ENCODE results near the gene PROKR1. TPM values are rescaled to one million over a fixed set of nuclear protein-coding genes. Genes with fewer than 3 reads are reported as not detected.
"Not testable (repeated sequence)": the region's sequence is repeated elsewhere in the genome, so short reads cannot be mapped to it uniquely, and the experiment has no call there.

PROKR1 gene
- total and polyA plus RNA-seq, 2 donors, result 0.06 to 0.69 TPM

GRCh38 chr2:68667371-68667770 lies 24.0 kb downstream of the PROKR1 start:
- Histone ChIP-seq H3K4me1 (ENCODE audit: insufficient read depth) (no peaks in the 10 kb centered on the region), H3K27ac (ENCODE audit: low read depth) (no peak overlapping the region), H3K4me3 (ENCODE audit: low read depth, low read length) (no peak overlapping the region), H3K36me3 (ENCODE audit: insufficient read depth) (no peaks in the 10 kb centered on the region)
- 96% methylated on average over 2 of the region's 2 CpGs for WGBS
- DNase-seq (ENCODE audit: extremely low spot score), result no peak

DNA sequence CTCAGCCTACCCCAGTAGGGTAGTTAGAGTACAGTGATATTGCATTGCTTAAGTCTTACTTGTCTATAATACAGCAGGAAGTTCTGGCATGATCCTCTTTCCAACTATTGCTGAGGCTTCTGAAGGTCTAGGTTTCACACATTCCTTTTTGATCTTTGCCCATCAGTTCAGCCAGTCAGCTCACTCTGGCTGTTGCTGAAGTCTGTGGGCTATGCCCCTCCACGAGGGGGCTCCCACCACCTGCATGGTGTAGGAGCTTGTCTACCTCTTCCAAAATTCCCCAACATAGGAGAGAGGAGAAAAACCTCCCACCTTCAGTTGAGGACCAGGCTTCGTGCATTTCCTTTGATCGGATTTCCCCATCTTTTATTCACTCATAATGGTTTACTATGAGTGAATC lies 26.3 kb downstream of the PROKR1 start:
- no peak overlapping the region for H3K27ac ChIP-seq (ENCODE audit: low read depth)
- H3K4me3 ChIP-seq (ENCODE audit: low read depth, low read length), result no peak overlapping the region
- WGBS, result 89% methylated on average over 3 of the region's 3 CpGs
- no peak for DNase-seq (ENCODE audit: extremely low spot score)
- H3K4me1 ChIP-seq (ENCODE audit: insufficient read depth), result no peaks in the 10 kb centered on the region
- no peaks in the 10 kb centered on the region for H3K36me3 ChIP-seq (ENCODE audit: insufficient read depth)

GRCh38 chr2:68671961-68672360 lies 28.6 kb downstream of the PROKR1 start:
- H3K36me3 ChIP-seq (ENCODE audit: insufficient read depth), result no peaks in the 10 kb centered on the region
- no peak overlapping the region for H3K27ac ChIP-seq (ENCODE audit: low read depth)
- H3K4me3 ChIP-seq (ENCODE audit: low read depth, low read length), result no peak overlapping the region
- 93% methylated on average over 4 of the region's 4 CpGs for WGBS
- no peak for DNase-seq (ENCODE audit: extremely low spot score)
- no peaks in the 10 kb centered on the region for H3K4me1 ChIP-seq (ENCODE audit: insufficient read depth)

- Histone ChIP-seq H3K36me3 (ENCODE audit: insufficient read depth) (no peaks in the 10 kb centered on the region), H3K4me3 (ENCODE audit: low read depth, low read length) (no peak overlapping the region), H3K27ac (ENCODE audit: low read depth) (no peak overlapping the region), H3K4me1 (ENCODE audit: insufficient read depth) (no peaks in the 10 kb centered on the region)
- WGBS, result 69% methylated on average over 3 of the region's 3 CpGs
- no peak for DNase-seq (ENCODE audit: extremely low spot score)
These were observed 30.3 kb downstream of the PROKR1 start for GRCh38 chr2:68673631-68674030.

GRCh38 chr2:68675470-68675869 lies 32.1 kb downstream of the PROKR1 start:
- no peaks in the 10 kb centered on the region for H3K36me3 ChIP-seq (ENCODE audit: insufficient read depth)
- H3K4me1 ChIP-seq (ENCODE audit: insufficient read depth), result no peaks in the 10 kb centered on the region
- no peak for DNase-seq (ENCODE audit: extremely low spot score)
- no peak overlapping the region for H3K4me3 ChIP-seq (ENCODE audit: low read depth, low read length)
- no peak overlapping the region for H3K27ac ChIP-seq (ENCODE audit: low read depth)

GRCh38 chr2:68677837-68678236 lies 34.5 kb downstream of the PROKR1 start:
- not testable (repeated sequence) for H3K4me1 ChIP-seq (ENCODE audit: insufficient read depth); H3K36me3 ChIP-seq (ENCODE audit: insufficient read depth); DNase-seq (ENCODE audit: extremely low spot score); H3K27ac ChIP-seq (ENCODE audit: low read depth); H3K4me3 ChIP-seq (ENCODE audit: low read depth, low read length)
- 96% methylated on average over 3 of the region's 3 CpGs for WGBS

GRCh38 chr2:68679166-68679916 lies 36.0 kb downstream of the PROKR1 start:
- 45% methylated on average over 23 of the region's 25 CpGs for WGBS
- H3K4me1 ChIP-seq (ENCODE audit: insufficient read depth); DNase-seq (ENCODE audit: extremely low spot score); H3K27ac ChIP-seq (ENCODE audit: low read depth); H3K4me3 ChIP-seq (ENCODE audit: low read depth, low read length); H3K36me3 ChIP-seq (ENCODE audit: insufficient read depth): not testable (repeated sequence)

DNA sequence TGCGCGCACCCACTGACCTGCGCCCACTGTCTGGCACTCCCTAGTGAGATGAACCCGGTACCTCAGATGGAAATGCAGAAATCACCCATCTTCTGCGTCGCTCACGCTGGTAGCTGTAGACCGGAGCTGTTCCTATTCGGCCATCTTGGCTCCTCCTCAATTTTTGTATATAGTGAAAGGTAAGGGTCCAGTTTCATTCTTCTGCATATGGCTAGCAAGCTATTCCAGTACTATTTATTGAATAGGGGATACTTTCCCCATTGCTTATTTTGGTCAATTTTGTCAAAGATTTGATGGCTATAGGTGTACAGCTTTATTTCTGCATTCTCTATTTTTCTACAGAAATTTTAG lies 36.5 kb downstream of the PROKR1 start:
- H3K36me3 ChIP-seq (ENCODE audit: insufficient read depth); H3K4me3 ChIP-seq (ENCODE audit: low read depth, low read length); H3K27ac ChIP-seq (ENCODE audit: low read depth); DNase-seq (ENCODE audit: extremely low spot score); H3K4me1 ChIP-seq (ENCODE audit: insufficient read depth): not testable (repeated sequence)
- 92% methylated on average over 5 of the region's 9 CpGs for WGBS

DNA sequence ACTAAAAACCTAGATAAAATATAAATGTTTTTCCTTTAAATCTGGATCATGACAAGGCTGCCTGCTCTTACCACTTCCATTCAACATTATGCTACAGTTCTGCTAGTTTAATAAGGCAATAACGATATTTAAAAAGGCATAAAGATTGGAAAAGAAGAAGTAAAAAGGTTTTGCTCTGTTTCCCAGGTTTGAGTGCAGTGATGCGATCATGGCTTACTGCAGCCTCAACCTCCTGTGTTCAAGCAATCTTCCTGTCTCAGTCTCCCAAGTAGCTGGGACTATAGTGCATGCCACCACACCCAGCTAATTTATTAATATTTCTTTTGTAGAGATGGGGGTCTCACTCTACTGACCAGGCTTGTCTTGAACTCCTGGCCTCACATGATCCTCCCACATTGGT lies 40.8 kb downstream of the PROKR1 start:
- 48% methylated on average over 2 of the region's 2 CpGs for WGBS

DNA sequence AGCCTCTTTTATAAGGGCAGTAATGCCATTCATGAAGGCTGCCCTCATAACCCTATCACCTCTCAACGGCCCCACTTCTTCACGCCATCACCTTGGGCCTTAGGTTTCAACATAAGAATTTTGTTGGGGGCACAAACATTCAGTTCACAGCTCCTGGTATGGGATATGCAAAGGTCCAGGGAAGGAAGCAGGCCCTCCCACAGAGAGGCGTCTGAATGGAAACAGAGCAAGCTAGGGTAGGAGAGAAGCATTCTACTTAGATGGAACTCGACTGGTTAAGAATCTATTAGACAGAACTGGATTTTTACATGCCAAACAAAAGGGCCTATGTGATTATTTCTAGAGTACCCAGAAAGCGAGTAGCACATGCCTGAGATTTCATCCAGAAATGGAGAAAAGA lies 42.8 kb downstream of the PROKR1 start:
- no peak for DNase-seq (ENCODE audit: extremely low spot score)
- 72% methylated on average over 5 of the region's 5 CpGs for WGBS
- Histone ChIP-seq H3K36me3 (ENCODE audit: insufficient read depth) (no peaks in the 10 kb centered on the region), H3K4me1 (ENCODE audit: insufficient read depth) (no peaks in the 10 kb centered on the region), H3K4me3 (ENCODE audit: low read depth, low read length) (no peak overlapping the region), H3K27ac (ENCODE audit: low read depth) (no peak overlapping the region)

More for the DNA sequence above, 40.8 kb downstream of the PROKR1 start:
- no peaks in the 10 kb centered on the region for H3K36me3 ChIP-seq (ENCODE audit: insufficient read depth)
- no peaks in the 10 kb centered on the region for H3K4me1 ChIP-seq (ENCODE audit: insufficient read depth)
- H3K4me3 ChIP-seq (ENCODE audit: low read depth, low read length), result no peak overlapping the region
- no peak overlapping the region for H3K27ac ChIP-seq (ENCODE audit: low read depth)
- DNase-seq (ENCODE audit: extremely low spot score), result no peak

- 94% methylated on average over 1 of the region's 1 CpG for WGBS
- Histone ChIP-seq H3K4me3 (ENCODE audit: low read depth, low read length) (no peak overlapping the region), H3K4me1 (ENCODE audit: insufficient read depth) (no peaks in the 10 kb centered on the region), H3K27ac (ENCODE audit: low read depth) (no peak overlapping the region), H3K36me3 (ENCODE audit: insufficient read depth) (no peaks in the 10 kb centered on the region)
- DNase-seq (ENCODE audit: extremely low spot score), result no peak
These were observed 43.6 kb downstream of the PROKR1 start for GRCh38 chr2:68687018-68687417.

DNA sequence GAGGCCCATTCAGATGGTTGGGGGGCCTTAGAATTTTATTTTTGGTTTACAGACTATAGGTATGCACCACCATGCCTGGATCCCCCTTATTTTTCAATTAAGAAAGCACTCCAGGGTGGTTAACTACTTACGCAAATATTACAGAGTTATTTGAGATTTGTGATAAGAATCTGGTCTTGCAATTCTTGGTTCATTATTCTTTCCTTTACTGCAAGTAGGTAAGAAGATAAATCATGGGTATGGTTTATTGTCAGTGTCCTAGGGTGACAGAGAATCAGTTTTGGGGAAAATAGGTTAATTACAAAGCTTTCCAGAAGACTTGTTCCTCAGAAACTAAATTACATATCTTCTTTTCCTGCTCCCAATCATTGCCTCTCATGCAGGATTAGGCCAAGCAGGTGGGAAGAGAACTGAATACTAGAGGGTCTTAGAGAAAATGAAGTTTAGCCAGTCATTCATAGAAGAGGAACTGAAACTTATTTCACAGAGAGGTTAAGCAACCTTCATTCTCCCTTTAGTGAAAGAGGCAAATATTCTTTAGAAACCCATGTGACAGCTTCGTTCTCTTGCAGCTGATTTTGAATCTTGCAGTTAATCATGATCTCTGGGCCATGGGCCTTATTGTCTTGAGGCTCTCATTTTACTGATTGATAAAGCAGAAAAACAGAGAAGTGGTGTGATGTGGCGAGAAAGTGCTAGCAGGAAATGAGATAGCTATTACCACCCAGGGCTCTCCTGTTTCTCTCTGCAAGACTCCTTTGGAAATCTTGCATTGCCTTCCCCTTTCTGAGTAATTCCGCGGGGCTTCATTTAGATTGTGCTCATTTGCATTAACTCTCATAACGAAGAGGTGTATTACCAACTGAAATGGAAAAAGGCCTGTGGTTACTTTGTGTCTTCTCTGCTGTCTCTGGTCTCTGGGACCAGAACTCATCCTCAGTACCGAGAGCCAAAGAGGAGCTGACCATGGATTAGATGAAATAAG lies 46.5 kb downstream of the PROKR1 start:
- H3K4me3 ChIP-seq (ENCODE audit: low read depth, low read length), result no peak overlapping the region
- no peaks in the 10 kb centered on the region for H3K4me1 ChIP-seq (ENCODE audit: insufficient read depth)
- no peak for DNase-seq (ENCODE audit: extremely low spot score)
- WGBS, result 60% methylated on average over 7 of the region's 7 CpGs
- no peaks in the 10 kb centered on the region for H3K36me3 ChIP-seq (ENCODE audit: insufficient read depth)
- H3K27ac ChIP-seq (ENCODE audit: low read depth), result no peak overlapping the region

GRCh38 chr2:68690851-68691250 lies 47.5 kb downstream of the PROKR1 start:
- Histone ChIP-seq H3K4me1 (ENCODE audit: insufficient read depth) (no peaks in the 10 kb centered on the region), H3K4me3 (ENCODE audit: low read depth, low read length) (no peak overlapping the region), H3K36me3 (ENCODE audit: insufficient read depth) (no peaks in the 10 kb centered on the region), H3K27ac (ENCODE audit: low read depth) (no peak overlapping the region)
- WGBS, result 76% methylated on average over 3 of the region's 3 CpGs
- no peak for DNase-seq (ENCODE audit: extremely low spot score)

DNA sequence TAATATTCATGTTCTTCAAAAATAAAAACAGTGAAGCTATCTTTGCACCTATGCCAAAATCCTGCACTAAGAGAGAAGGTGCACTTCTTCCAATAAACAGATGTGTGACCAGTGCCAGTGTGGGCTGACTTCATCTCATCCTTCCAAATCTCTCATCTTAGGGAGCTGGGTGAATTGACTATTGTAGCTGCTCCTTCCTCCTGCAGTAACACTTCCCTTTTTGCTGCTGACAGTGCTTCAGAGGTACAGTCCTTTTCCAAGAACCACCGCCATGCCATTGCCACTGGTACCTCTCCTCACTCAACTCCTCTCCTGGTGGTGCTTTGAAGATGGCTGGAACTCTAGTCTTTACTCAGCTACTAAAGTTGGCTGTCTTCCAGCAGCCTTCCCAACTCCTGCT lies 49.1 kb downstream of the PROKR1 start:
- WGBS, result 87% methylated on average over 1 of the region's 1 CpG
- Histone ChIP-seq H3K4me3 (ENCODE audit: low read depth, low read length) (no peak overlapping the region), H3K27ac (ENCODE audit: low read depth) (no peak overlapping the region), H3K36me3 (ENCODE audit: insufficient read depth) (no peaks in the 10 kb centered on the region), H3K4me1 (ENCODE audit: insufficient read depth) (no peaks in the 10 kb centered on the region)
- no peak for DNase-seq (ENCODE audit: extremely low spot score)
